ENCODE data around the gene SYTL2.

DNA sequence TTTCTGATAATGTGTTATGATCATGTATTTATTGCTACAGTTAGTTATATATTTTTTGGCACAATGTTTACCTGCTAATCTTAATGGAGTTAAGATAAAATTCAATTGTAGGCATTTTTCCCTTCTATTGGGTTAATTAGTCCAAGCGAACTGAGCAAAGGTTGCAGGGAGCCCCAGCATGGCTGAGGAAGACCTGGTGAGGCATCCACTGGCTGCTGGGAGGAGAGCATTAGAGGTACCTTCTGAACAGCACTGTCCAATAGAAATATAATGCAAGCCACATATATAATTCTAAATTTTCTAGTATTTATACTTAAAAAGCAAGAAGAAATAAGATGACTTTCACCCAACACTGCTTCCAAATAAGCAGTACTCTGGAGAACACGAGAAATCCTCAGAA, 163.9 kb downstream of the SYTL2 start:
- TF ChIP-seq, protein P1, sequence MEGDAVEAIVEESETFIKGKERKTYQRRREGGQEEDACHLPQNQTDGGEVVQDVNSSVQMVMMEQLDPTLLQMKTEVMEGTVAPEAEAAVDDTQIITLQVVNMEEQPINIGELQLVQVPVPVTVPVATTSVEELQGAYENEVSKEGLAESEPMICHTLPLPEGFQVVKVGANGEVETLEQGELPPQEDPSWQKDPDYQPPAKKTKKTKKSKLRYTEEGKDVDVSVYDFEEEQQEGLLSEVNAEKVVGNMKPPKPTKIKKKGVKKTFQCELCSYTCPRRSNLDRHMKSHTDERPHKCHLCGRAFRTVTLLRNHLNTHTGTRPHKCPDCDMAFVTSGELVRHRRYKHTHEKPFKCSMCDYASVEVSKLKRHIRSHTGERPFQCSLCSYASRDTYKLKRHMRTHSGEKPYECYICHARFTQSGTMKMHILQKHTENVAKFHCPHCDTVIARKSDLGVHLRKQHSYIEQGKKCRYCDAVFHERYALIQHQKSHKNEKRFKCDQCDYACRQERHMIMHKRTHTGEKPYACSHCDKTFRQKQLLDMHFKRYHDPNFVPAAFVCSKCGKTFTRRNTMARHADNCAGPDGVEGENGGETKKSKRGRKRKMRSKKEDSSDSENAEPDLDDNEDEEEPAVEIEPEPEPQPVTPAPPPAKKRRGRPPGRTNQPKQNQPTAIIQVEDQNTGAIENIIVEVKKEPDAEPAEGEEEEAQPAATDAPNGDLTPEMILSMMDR (IDR thresholded peaks at IDR 0.05; ENCODE audit: poor library complexity), result no peak
- TF ChIP-seq EZH2phosphoT487 (IDR thresholded peaks at IDR 0.05; ENCODE audit: low read depth, severe bottlenecking, unreplicated experiment) (no peak), EZH2 (IDR thresholded peaks at IDR 0.05; ENCODE audit: borderline replicate concordance) (no peak)
